Caki2 (cell line): Measurements from ENCODE around the gene DYDC2. TPM values are rescaled to one million over a fixed set of nuclear protein-coding genes. Genes with fewer than 3 reads are reported as not detected.

Source experiments
- DNase-seq: peaks from one replicate; pipeline ENCODE4 v3.0.0-alpha.2; 2015; ENCODE audit warnings: low read depth
- in situ Hi-C: cut with HindIII; loops from 2 replicates; pipeline ENCODE4 v1.10.0; 2016; ENCODE audit warnings: low sequenced_read_pairs, low pct_unique_long_range_greater_than_20kb, mixed read lengths
- total RNA-seq: library from RNA; depleted of rRNA; stranded (reverse); fragments of >200 nt; shearing (Covaris generic); gene quantifications from 2 replicates; pipeline ENCODE4 v1.2.3, GENCODE V29; 2014; ENCODE audit warnings: low replicate concordance; rRNA removed

Gene DYDC2, protein sequence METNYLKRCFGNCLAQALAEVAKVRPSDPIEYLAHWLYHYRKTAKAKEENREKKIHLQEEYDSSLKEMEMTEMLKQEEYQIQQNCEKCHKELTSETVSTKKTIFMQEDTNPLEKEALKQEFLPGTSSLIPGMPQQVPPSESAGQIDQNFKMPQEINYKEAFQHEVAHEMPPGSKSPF
- total RNA-seq = not detected in 2 replicates

DNA sequence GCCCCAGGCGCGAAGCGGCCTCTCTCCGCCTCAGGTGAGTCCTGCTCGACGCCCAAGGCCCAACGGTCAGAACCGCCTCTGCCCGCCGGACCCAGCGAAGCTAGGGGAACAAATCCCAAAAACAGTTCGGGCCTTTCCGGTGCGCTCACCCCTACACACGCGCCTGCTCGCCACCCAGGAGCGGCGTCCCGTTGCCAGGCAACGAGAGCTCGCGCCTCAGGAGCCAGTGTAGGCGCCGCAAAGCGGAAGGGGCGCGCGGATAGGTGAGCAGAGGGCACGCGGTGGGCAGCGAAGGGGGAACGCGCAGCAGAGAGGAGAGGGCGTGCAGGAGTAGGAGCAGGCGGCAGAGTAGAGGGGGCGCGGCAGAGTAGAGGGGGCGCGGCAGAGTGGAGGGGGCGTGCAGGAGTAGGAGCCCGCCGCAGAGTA is at the start of gene DYDC2, which contains the start of gene DYDC1:
DYDC2 (plus strand) TSS at position 219 of the 426 bp plus-strand sequence. CDS start 5,663 bp downstream, outside the sequence.
DYDC1 (minus strand) TSS at position 193 of the 426 bp plus-strand sequence. CDS start 4,154 bp downstream, outside the sequence.
- no peak for DNase-seq
- in situ Hi-C loops = no loop called here

DNA sequence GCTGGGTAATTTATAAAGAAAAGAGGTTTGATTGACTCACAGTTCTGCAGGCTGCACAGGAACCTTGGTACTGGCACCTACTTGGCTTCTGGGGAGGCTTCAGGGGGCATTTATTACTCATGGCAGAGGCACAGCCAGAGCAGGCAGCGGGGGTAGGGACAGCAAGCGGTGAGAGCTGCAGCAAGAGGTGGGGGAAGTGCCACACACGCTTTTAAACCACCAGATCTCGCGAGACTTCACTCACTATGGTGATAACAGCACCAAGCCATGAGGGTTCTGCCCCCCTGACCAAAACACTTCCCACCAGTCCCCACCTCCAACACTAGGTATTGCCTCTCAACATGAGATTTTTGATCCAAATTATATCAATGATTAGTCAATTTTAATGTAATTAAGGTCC is 43.1 kb upstream of the DYDC2 start:
- DNase-seq = no peak
- in situ Hi-C loops = no loop called here

DNA sequence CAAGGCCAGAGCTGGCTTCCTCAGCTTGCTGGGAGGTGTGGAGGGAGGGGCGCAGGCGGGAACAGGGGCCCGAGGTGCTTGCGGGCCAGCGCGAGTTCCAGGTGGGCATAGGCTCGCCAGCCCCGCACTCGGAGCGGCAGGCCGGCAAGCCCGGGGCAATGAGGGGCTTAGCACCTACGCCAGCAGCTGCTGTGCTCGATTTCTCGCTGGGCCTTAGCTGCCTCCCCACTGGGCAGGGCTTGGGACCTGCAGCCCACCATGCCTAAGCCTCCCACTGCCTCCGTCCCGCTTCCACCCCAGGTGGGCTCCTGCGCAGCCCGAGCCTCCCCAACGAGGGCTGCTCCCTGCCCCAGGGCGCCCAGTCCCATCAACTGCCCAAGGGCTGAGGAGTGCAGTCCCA is 41.2 kb upstream of the DYDC2 start:
- DNase-seq = no peak
- in situ Hi-C loops = no loop called here

DNA sequence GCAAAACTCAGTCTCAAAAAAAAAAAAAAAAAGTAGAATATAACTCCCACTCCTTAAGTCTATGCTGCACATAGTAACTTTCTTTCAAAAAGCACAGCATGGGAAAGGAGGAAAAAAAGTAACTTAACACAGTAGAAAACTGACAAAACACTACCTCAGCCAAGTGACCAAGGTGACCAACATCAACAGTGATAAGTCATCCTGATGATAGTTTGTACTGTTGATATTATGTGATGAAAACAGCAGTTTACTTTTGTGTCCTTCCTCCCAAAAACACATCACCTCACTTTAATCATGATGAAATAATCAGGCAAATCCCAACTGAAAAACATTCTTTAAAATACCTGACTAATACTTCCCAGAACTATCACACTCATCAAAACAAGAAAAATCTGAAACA is 37.8 kb upstream of the DYDC2 start:
- DNase-seq = no peak
- in situ Hi-C loops = no loop called here

DNA sequence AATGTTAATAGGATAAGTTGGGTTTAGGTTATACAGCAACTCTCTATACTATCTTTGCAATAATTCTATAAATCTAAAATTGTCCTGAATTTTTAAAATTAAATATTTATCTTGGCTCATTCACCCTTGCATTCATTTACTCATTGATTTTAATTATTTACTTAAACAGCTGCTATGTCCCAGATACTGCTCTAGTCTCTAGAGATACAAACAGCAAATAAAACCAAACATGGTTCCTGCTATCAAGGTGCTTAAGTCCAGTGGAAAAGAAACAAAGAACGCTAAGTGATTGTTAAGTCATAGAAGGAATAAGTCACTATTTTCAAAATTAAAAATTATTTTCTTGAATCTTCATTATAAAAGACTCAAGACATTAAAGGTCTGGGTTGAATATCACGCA is 37.3 kb upstream of the DYDC2 start:
- no peak for DNase-seq
- in situ Hi-C loops = no loop called here

DNA sequence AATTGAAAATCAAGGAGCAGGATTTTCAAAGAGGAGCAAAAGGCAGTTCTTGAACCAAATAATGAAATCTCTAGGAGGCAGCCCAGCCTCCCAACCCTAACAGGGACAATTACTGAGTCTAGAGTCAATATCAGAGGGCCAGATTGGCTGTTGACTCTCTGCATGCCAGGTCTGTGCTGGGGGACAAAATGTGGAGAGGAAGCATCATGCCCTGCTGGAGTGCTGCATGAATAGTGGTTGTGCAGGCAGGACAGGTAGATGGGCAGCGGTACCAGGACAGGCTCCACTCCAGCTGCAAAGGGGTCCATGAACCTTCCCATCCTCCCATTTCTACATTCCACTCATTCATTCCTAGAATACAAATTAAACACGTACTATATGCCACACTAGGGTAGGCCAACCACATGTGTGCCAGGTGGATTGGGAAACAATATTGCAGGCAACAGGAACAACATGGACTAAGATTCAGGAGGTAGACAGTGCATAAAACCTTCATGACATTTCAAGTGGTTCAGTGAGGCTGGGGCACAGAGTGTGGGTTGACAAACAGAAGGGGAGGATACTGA is 36.8 kb upstream of the DYDC2 start:
- no peak for DNase-seq
- in situ Hi-C loops = no loop called here

DNA sequence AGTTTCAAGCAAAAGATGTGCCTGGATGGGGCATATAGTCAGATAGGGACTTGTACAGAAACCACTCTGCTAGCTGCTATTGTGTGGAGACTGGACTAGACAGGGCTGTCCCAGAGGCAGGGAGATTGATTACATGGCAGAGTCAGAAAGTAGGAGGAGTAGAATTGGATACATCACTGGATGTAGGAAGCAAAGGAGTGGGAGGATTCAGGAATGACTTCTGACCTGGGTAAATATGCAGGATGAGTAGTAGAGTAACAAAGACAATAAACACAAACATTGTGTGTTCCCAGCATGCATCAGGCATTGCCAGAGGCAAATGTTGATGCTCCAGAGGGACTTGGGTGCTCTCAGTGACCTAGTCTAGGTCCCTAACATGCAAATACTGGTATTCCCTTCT is 36.2 kb upstream of the DYDC2 start:
- no peak for DNase-seq
- in situ Hi-C loops = no loop called here

DNA sequence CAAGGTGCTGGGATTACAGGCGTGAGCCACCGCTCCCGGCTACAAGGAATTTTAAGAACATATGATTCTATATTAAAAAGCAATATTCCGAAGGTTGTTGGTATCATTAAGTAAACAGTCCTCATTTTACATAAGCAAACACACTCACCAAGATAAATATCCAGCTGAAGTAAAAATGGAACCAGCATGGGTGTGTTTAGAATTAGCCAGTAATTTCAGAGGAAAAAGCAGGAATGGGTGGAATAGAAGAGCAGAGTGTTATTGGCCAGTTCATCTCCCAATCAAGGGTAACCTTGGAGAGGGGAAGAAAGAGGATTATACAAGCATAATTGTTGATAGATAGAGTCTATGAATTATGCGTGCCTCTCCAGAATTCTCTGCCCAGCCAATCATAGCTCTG is 35.4 kb upstream of the DYDC2 start:
- in situ Hi-C loops = no loop called here
- no peak for DNase-seq

DNA sequence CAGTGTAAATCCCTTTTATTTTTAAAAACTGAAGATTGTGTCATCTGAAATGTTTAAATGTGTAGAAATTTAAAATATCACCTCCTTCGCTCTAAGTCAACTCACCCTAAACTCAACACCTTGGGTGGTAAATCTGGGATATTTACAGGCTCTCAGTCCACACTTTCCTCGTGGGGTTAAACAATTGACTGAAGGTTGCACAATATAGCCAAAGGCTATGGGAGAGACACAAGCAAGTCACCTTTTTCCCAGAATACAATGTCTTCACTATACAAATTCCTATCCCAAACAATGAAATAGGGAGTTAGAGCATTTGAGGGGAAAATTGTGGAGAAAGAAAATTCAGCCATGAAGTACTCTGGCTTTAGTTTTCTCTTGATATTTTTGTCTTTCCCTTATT is 34.4 kb upstream of the DYDC2 start:
- DNase-seq = no peak
- in situ Hi-C loops = no loop called here

DNA sequence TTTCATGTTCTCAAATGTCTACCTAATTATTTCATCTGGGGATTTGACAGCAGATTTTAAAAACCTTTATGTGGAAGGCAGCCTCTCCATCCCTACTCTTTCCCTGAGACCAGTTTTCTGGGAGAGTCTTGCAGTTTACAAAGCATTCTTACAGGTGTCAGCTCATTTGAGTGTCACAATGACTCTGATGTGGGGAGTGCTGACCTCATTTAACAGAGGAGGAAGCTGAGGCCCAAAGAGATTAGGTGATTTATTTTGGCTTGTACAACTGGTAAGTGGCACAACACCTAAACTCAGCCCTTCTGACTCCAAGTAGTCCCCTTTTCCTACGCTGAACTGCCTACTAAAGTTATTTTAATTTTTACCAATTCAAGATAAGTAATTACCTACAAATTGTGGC is 33.9 kb upstream of the DYDC2 start:
- DNase-seq = no peak
- in situ Hi-C loops = no loop called here

DNA sequence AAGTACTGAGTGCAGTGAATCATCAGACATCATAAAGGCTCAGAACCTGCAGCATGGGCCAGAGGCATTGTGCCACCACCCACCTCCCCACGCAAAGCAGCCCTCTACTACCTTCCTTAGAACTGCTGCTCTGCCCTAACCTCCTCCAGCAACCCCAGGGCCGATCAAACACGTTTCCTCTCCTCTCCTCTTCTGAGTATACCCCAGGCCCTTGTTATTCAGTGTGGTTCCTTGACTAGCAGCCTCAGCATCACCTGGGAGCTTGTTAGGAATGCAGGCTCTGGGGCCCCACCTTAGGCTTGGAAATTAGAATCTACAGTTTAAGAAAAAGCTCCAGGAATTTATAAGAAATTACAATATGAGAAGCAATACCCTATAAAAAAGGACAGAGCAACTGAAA is 33.3 kb upstream of the DYDC2 start:
- in situ Hi-C loops = no loop called here
- DNase-seq = no peak

DNA sequence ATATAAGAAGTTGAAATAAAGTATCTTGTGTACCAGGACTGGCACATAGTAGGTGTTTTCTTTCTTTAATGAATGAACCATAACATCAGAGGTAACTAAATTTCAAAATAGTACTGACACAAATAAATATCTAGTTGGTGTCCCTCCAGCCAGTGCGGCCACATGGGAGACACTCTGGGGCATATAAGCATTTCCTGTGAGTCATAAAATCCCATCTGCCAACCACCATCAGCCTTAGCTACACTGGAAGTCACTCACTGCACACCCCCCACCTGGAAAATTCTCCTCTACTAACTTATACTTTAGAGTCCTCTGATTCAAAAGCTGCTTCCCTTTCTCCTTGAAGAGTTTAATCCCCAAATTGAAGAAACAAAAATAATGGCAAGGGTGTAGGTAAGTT is 32.5 kb upstream of the DYDC2 start:
- in situ Hi-C loops = no loop called here
- no peak for DNase-seq

DNA sequence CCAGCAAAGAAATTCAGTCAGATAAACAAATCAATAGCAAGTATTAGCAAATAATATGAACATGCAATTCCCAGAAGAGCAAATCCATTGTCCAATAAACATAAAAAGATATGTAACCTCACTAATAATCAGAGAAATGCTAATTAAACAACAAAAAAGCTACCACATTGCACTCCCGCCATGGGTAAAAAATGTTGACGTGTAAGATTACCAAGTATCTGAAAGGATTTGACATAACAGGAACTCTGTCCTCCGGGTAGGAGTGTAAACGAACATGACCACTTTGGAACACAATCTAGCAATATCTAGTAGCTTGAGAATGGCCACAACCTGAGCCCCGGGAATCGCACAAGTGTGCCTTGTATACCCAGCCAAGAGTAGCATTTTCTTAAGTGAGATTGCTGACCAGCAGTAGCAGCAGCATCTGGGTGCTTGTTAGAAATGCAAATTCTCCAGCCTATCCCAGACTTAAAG is 31.7 kb upstream of the DYDC2 start:
- in situ Hi-C loops = no loop called here
- DNase-seq = no peak

DNA sequence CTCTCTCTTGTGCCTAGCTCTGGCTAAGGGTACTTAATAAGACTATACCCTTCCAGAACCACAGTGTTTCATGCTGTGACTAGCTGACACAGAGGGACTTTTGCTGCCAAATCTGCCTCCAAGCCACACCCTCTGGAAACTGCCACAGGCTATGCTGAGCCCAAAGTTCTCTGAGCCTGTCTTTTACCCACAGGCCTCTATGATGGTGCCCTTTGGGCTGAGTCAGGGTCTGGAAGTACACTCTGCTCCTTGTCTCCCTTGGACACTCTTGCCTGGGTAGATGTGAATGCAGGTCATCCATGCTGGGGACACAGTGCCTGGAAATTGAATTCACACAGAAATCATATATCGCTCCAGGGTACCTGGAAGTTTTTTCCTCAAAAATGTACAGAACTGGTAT is 22.6 kb upstream of the DYDC2 start:
- no peak for DNase-seq
- in situ Hi-C loops = no loop called here

DNA sequence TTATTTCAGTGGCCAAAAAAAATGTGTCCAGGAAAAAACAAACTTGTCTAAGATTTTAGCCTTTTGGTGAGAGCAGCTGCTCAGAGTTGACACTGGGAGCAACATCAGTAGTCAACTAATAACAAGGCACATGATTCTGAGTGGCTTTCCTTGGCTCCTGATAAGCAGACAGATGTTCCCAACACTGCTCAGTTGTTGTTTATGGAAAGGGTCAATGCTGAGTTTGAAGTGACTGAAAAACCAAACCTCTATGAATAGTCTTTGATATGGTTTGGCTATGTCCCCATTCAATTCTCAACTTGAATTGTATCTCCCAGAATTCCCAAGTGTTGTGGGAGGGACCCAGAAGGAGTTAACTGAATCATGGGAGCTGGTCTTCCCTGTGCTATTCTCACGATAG is 12.3 kb upstream of the DYDC2 start:
- DNase-seq = no peak
- in situ Hi-C loops = no loop called here

DNA sequence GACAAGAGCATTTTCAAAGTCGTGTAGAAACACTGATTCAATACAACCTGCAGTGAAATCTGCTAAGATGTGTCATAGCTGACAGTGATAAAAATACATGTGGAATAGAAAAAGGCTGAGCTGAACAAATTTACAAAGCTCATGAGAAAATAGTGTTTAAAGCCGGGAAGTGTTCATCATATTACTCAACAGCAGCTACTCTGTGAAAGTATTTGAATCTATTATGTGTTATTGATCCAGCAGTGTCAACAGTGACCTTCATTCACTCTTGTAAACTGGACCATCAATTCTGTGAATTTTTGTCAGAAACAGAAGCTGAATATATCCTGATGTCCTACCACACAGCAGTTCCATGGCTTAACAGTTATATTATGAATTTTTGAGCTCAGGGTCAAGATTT is 11.7 kb upstream of the DYDC2 start:
- DNase-seq = no peak
- in situ Hi-C loops = no loop called here

DNA sequence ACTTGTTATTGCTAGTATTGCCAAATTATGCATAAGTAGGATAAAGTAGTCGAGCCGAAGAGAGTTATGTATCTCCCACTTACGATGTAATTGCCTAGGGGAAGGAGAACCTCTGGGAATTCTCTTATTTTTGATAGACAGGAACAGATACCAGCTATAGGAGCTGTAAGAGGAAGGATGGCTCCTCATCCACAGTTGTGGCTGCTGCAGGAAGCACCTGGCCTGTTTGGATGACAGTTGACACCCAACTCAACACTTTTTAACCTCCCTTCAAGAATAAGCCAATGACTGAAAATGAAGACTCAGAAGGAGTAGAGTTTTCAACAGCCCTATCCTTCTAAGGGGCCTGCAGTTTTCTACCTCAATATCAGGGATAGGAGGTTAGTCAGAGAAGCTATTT is 6.3 kb upstream of the DYDC2 start:
- in situ Hi-C loops = no loop called here
- no peak for DNase-seq

DNA sequence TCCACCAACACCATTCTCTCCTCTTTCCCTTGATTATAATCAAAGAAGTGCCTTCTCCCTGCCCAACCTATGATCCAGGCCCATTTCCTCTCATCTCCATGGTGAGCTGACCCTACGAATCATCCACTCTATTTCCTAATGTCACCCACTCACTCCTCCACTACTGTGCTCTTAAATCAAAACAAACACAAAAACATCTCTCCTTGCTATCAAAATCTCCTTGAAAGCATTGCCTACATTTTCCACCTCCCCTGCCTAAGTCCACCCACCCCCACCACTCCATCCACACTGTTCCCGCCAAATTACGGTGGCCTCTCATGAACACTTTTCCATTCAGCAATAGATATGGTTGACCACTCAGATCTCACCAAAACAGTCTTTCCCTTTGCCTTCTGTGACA is 5.4 kb upstream of the DYDC2 start:
- DNase-seq = no peak
- in situ Hi-C loops = no loop called here

DNA sequence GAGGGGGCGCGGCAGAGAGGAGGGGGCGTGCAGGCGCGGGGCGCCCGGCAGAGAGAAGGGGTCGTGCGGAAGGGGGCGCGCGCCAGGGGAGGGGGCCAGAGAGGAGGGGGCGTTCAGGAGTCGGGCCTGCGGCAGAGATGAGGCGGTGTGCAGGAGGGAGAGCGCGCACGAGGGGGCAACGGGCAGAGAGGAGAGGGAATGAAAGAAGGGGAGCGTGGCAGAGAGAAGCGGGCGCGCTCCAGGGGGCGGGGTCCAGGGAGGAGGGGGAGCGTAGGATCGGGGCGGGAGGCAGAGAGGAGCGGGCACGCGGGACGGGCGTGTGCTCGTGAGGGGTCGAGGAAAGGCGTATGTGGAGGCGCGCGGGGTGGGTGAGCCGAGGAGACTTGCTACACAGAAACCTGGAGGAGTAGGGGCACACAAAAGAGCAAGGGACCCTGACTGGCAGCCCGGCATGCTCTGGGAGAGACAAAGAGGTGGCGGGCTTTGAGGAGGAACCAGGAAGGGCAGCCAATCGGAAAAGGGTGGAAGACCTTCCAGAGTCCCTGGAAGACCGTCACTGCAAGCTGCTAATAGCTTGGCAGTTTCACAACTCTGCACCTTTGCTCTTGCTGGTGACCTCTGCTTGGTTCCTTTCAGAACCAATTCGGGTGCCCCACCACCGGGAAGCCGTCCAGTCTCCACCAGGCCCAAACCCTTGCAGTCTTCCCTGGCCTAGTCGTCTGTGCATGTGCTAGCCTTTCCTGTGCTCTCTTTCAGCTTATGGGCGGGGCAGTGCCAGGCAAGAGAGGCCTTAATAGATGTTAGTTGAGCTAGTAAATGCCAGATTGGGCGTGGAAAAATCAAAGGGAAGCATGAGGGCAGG is 639 bp downstream of the DYDC2 start:
- in situ Hi-C loops = no loop called here
- DNase-seq = no peak

DNA sequence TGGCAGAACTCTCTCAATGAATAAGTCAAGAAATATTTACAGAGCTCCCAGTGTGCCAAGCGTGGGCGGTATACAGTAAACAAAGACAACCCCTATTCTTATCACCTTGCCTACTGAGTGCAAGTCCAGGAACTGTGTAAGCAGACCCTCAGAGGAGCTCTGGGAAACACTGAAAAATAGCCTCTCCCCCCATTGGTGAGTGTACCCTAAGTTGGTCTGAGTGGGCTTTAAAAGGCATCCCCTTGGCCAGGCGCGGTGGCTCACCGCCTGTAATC is 1.2 kb downstream of the DYDC2 start:
- in situ Hi-C loops = no loop called here
- no peak for DNase-seq
